ENCODE measurements around the gene SLC35C1. TPM values are rescaled to one million over a fixed set of nuclear protein-coding genes. Genes with fewer than 3 reads are reported as not detected.

Gene SLC35C1
- total RNA-seq, 4 donors from 2014 or later, result 11.2 to 15.8 (median 14.0) TPM

- 92 to 100% methylated on average over 5 of the region's 5 CpGs for WGBS, 2 donors
- no peak overlapping the region for H3K4me3 ChIP-seq (replicated peaks in 1 of 3)
- TF ChIP-seq POLR2A (IDR thresholded peaks at IDR 0.05) (no peak), CTCF (IDR thresholded peaks at IDR 0.05) (no peak)
- no peaks in the 10 kb centered on the region for H3K9me3 ChIP-seq
- no peaks in the 10 kb centered on the region for H3K4me1 ChIP-seq
- H3K36me3 ChIP-seq, result no peaks in the 10 kb centered on the region
- no peaks in the 10 kb centered on the region for H3K27me3 ChIP-seq
- no peak overlapping the region for H3K27ac ChIP-seq
- DNase-seq, result no peak
- intact Hi-C loops (cut with DNase I), result no loop called here
Observed at GRCh38 chr11:45795379-45795778, 9.6 kb upstream of the SLC35C1 start.

GRCh38 chr11:45796461-45796861, 8.5 kb upstream of the SLC35C1 start:
- Histone ChIP-seq H3K27ac (no peak overlapping the region), H3K27me3 (no peaks in the 10 kb centered on the region), H3K9me3 (no peaks in the 10 kb centered on the region), H3K4me3 (replicated peaks in 1 of 3) (no peak overlapping the region), H3K36me3 (no peaks in the 10 kb centered on the region), H3K4me1 (no peaks in the 10 kb centered on the region)
- intact Hi-C loops (cut with DNase I), result no loop called here
- 90 to 96% methylated on average over 8 of the region's 8 CpGs for WGBS, 2 donors
- TF ChIP-seq POLR2A (IDR thresholded peaks at IDR 0.05), result no peak
- no peak for TF ChIP-seq CTCF (IDR thresholded peaks at IDR 0.05)
- DNase-seq, result no peak

- Histone ChIP-seq H3K27ac (no peak overlapping the region), H3K9me3 (no peaks in the 10 kb centered on the region), H3K36me3 (no peaks in the 10 kb centered on the region), H3K4me3 (replicated peaks in 1 of 3) (no peak overlapping the region), H3K27me3 (no peaks in the 10 kb centered on the region), H3K4me1 (peaks cover 0 to 4% of the 10 kb centered on the region in 2 donors)
- peak; percentile 55 to 74 for DNase-seq
- intact Hi-C loops (cut with DNase I), result no loop called here
- TF ChIP-seq POLR2A (IDR thresholded peaks at IDR 0.05), result no peak
- TF ChIP-seq CTCF (IDR thresholded peaks at IDR 0.05), result no peak
- WGBS, 2 donors, result 62 to 64% methylated on average over 10 of the region's 10 CpGs
Observed at GRCh38 chr11:45798793-45799441, 6.0 kb upstream of the SLC35C1 start.

GRCh38 chr11:45799562-45799961, 5.4 kb upstream of the SLC35C1 start:
- WGBS, 2 donors, result 96 to 100% methylated on average over 3 of the region's 3 CpGs
- H3K36me3 ChIP-seq, result no peaks in the 10 kb centered on the region

More at GRCh38 chr11:45799562-45799961, 5.4 kb upstream of the SLC35C1 start:
- Histone ChIP-seq H3K4me3 (replicated peaks in 1 of 3) (no peak overlapping the region), H3K27ac (no peak overlapping the region), H3K27me3 (no peaks in the 10 kb centered on the region), H3K4me1 (peaks cover 0 to 4% of the 10 kb centered on the region in 2 donors), H3K9me3 (no peaks in the 10 kb centered on the region)
- TF ChIP-seq POLR2A (IDR thresholded peaks at IDR 0.05) (no peak), CTCF (IDR thresholded peaks at IDR 0.05) (no peak)
- intact Hi-C loops (cut with DNase I), result no loop called here
- no peak for DNase-seq
